ENCODE results near the gene LYPD6B.

The LYPD6B gene

DNA sequence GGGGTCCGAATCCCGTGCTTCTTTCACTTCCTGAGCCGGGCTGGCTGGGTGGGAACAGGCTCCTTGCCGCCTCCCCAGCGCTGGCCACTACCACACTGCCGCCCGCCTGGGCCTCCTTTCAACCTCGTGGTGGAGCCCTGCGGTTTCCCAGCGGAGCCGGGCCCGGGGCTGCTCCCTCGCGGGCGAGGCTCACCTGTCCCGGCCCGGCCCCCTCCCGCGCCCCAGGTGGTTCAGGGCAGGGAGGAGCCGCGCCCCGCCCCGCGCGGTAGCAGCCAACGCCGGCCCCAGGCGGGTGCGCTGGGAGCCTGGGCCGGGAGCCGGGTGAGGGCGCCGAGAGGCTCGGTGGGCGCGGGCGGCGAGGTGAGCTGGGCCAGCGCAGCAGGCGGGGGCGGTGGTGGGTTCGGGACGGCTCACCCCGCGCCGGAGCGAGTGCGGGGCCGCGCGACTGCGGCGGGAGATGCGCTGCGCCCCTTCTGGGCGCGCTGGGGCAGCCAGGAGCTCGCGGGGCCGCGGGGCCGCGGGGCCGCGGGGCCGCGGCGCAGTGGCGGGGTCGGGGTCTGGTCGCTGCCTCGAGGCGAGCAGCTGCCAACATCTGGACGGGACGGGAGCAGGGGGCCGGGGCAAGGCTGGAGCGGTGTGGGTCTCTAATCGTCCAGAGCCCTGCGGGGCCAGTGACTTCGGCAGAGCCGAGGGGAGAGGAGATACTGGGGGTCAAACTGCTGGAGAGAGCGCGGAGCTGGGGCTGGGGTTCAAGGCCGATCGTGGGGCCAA, at the start of gene LYPD6B:
LYPD6B (plus strand) TSS at position 258 of the 771 bp plus-strand sequence. CDS start 92,250 bp downstream, outside the sequence.
- peak in 1 of 2 experiments; percentile 84 for DNase-seq

DNA sequence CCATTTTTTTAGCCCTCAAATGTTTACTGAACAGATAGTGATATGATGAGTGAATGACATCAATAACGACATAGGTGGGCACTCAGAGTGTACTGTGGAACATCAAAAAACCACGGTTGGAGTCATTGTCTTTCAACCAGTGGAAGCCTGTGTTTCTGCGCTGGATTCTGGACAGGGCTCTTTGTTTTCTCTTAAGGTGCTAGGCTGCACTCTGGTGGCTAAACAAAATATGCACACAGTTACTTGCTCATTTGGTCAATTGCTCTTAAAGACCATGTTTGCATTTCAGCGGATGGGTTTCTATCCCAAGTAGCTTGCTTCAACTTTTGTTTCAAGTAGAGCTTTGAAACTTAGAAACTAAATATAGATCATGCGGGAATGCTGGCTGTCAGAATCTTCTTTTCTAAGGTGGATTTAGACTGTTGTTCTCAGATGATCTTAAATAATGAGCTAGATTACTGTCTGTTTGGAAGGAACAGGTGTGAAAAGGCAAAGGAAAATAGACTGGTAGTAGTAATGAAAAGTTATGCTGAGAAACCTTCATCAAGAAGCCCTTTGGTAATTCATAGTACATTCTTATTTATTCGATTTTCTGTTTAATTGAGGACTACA, 48.5 kb upstream of the LYPD6B start:
- DNase-seq: peak; percentile 53 to 85

- DNase-seq: no peak
These were observed 47.5 kb upstream of the LYPD6B start for GRCh38 chr2:148990968-148991367.

DNA sequence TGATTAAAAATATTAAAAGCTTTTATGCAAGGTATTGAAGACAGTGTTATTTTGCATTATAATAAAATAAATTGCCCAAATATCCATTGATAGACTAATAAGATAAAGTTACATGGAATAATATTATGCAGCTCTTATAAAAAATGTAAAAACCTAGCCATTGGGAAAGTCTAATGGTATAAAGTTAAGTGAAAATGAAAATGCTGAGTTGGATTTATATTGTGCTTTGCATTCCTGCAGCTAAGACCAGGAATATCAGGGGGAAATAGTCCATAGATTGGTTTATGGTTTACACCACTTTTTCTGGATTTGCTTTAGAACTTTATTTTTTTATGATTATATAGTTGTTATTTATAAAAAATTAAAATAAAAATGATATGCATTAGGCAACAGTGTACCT, 46.1 kb upstream of the LYPD6B start:
- DNase-seq: no peak

DNA sequence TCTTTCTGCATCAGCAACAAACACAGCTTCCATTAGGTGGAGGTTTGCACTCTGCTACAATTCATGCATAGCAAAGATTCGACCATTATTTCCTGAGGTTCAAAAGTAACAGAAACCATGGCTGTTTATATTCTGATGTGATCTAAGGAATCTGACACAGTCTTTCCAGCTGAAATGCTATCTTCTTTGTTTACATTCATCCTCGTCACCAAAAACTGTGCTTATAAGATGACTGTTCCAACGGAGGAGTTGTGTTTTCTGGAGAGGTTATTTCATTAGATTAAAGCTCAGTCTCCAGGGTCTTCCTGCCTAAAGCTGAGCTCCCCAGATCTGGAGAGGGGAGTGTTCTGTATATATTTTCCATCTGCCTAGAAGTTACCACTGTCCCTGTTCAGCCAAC, 45.1 kb upstream of the LYPD6B start:
- no peak for DNase-seq

DNA sequence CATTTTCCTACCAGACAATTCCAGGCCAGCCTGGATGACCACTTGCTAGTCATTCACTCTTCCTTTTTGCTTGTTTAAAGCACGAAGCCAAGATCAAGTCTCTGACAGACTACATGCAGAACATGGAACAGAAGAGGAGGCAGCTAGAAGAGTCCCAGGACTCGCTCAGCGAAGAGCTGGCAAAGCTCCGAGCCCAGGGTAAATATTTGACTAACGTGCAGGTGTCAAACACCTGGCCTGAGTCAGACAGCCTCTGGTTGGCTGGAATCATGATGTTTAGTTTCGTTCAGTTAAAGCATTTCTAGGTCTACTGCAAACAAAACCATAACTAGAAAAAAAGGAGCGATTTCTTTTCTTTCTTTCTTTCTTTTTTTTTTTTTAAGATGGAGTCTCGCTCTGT, 44.2 kb upstream of the LYPD6B start:
- peak in 1 of 2 experiments; percentile 56 for DNase-seq

DNA sequence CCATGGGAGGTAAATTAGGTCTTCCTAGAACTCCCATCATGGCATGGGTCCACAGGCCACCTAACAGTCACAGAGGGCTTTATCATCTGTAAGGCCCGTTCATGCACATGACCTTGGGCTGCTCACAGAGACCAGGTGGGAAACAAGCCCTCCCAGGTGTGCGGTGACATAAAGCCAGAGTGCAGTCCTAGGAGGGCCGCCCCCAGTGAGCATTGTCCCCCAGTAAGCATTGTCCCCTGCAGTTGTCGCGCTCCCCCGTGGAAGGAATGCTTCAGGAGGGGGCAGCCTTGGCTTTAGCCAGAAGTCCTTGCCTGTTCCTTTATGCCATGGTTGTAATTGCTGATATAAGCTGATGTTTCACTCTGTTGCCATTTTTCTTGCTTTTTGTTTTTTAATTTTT, 41.7 kb upstream of the LYPD6B start:
- no peak for DNase-seq

- DNase-seq: no peak
These were observed 40.2 kb upstream of the LYPD6B start for GRCh38 chr2:148998165-148998830.

GRCh38 chr2:148998831-148999200, 39.7 kb upstream of the LYPD6B start:
- no peak for DNase-seq

- DNase-seq: peak in 1 of 2 experiments; percentile 30
These were observed 39.0 kb upstream of the LYPD6B start for GRCh38 chr2:148999451-148999921.

- no peak for DNase-seq
These were observed 38.2 kb upstream of the LYPD6B start for GRCh38 chr2:149000158-149000938.

DNA sequence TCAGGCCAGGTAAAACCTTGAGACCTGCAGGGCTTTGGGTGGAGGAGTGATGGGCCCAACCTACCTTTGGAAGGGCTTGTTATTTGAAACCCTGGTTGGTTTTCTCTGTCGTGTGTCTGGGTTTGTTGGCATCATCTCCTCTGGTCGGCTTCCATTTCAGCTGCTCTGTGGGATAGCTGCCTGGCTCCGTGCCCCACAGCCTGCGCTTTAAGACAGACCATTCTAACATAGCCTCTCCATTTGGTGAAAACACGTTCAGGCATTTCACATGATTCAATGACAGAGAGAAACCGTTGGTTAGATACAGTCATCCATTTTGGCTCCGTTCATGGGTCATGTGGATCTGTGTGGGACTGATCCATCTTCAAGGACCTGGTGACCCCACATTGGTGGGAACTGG, 37.0 kb upstream of the LYPD6B start:
- no peak for DNase-seq

GRCh38 chr2:149002378-149002890, 36.1 kb upstream of the LYPD6B start:
- DNase-seq: no peak

- no peak for DNase-seq
These were observed 35.4 kb upstream of the LYPD6B start for GRCh38 chr2:149002891-149003740.

DNA sequence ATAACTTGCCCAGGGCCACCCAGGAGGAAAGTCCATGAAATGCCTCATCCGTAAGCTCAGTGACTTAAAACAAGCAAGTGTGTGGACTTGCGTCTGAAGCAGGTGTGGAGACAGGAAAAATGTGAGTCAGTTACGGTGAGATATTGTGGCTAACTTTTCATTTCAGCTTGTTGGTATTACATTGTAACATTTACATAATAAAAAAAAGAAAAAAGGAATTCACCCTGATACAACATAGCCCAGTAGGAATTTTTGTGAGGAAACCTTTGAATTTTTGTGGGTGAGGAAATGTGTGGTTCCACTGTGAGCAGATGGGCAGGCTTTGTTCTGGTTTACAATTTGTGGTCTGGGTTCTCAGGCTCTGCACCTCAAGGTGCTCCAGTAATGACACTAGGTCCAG, 33.7 kb upstream of the LYPD6B start:
- no peak for DNase-seq

GRCh38 chr2:149005471-149006077, 32.9 kb upstream of the LYPD6B start:
- DNase-seq: no peak

GRCh38 chr2:149006883-149007543, 31.5 kb upstream of the LYPD6B start:
- peak; percentile 39 to 83 for DNase-seq

GRCh38 chr2:149008381-149008780, 30.1 kb upstream of the LYPD6B start:
- DNase-seq: no peak

DNA sequence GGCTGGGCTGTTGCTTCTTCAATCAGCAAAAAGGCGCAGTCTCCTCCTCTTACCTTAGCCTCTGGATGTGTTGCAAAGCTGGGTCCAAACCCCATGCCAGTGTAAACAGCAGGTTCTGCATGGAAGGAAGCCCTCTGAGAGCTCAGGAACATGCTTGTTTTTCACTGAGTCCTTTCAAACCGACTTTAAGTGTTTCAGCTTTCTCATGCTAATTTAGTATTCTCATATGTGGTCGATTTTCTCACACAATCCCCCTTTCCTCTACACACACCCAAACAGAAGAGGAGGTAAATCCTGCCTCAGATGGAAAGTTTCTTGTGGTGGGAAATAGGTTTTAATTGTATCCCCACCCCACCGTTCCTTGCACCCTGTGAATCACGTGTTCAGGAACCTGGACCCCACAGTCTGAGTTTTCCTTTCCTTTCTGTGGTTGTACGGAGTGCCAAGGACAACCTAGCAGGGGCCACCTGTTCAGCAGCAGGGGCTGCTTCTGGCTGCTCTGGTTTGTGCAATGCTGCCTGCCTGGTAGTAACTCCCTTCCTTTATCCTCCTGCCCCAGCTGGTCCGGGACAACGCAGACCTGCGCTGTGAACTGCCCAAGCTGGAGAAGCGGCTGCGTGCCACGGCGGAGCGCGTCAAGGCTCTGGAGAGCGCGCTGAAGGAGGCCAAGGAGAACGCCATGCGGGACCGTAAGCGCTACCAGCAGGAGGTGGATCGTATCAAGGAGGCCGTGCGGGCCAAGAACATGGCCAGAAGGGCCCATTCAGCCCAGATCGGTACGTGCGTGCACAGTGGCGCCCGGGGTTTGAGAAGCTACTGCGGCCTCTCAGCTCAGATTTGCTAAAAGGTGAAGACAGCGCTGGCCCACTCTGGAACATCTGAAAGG, 28.7 kb upstream of the LYPD6B start:
- DNase-seq: no peak

- no peak for DNase-seq
These were observed 26.0 kb upstream of the LYPD6B start for GRCh38 chr2:149012545-149012944.
